H1 (cell line): ENCODE data around the gene FAM222B. TPM values are rescaled to one million over a fixed set of nuclear protein-coding genes. Genes with fewer than 3 reads are reported as not detected.

ENCODE experiments used
- CTCF ChIA-PET: fragments of 300-600 bp; sonication (Branson Sonifier 250); formaldehyde crosslinking; loops from one replicate; lab custom pipeline; 2021; ENCODE audit not compliant: partially characterized antibody; lab: Charles Lee
- POLR2A ChIA-PET: fragments of 300-600 bp; sonication (Branson Sonifier 250); formaldehyde crosslinking; loops from one replicate; lab custom pipeline; 2021; ENCODE audit warnings: inconsistent platforms; ENCODE audit not compliant: partially characterized antibody; lab: Charles Lee
- DNase-seq, 2 experiments: peaks; one replicate each; pipeline versions ENCODE4 v3.0.0 to v3.0.0-alpha.2; 2010 to 2022; ENCODE audit warnings: low spot score in 2 of 2, low read depth in 1 of 2, mixed read lengths in 1 of 2
- FAIRE-seq: peaks from 2 replicates; lab custom pipeline; 2011; peaks lifted over from hg19 to GRCh38; lab: Jason Lieb, UNC
- H2AFZ ChIP-seq: 2 replicates; pipeline ENCODE4 v1.8.1; 2012; ENCODE audit warnings: low read length, inconsistent platforms
- H2AK5ac ChIP-seq: 2 replicates; pipeline ENCODE4 v1.6.1; 2013; ENCODE audit warnings: low read depth, low read length
- H2BK120ac ChIP-seq: replicated peaks from 2 replicates; pipeline ENCODE3; 2013; ENCODE audit warnings: low read depth, low read length, inconsistent platforms
- H2BK12ac ChIP-seq: 2 replicates; pipeline ENCODE4 v1.6.1; 2013; ENCODE audit warnings: low read depth, low read length
- H2BK15ac ChIP-seq: 2 replicates; pipeline ENCODE4 v1.6.1; 2013; ENCODE audit warnings: low read length
- H2BK20ac ChIP-seq: 2 replicates; pipeline ENCODE4 v1.6.1; 2013; ENCODE audit warnings: low read length
- H2BK5ac ChIP-seq: 2 replicates; pipeline ENCODE4 v1.6.1; 2013; ENCODE audit warnings: low read depth, low read length
- H3K14ac ChIP-seq: 2 replicates; pipeline ENCODE4 v1.6.1; 2013; ENCODE audit warnings: inconsistent platforms; ENCODE audit not compliant: insufficient read length
- H3K18ac ChIP-seq: 2 replicates; pipeline ENCODE4 v1.6.1; 2013; ENCODE audit warnings: low read length; ENCODE audit errors: extremely low read depth
- H3K23ac ChIP-seq: 2 replicates; pipeline ENCODE4 v1.6.1; 2013; ENCODE audit warnings: inconsistent platforms; ENCODE audit not compliant: insufficient read length
- H3K23me2 ChIP-seq: 2 replicates; pipeline ENCODE4 v1.6.1; 2013; ENCODE audit warnings: low read depth, low read length
- H3K27ac ChIP-seq: 2 replicates; pipeline ENCODE4 v1.6.1; 2011; ENCODE audit warnings: low read depth, low read length, inconsistent platforms
- H3K27me3 ChIP-seq, 4 experiments: replicated peaks in 1 of 4; 1 replicate in 1 of 4; 2 replicates in 3 of 4; pipeline versions ENCODE4 v1.6.1 to v1.8.1; 2011 to 2013; ENCODE audit warnings: low read length in 3 of 4, mild to moderate bottlenecking in 3 of 4, inconsistent platforms in 2 of 4, mixed read lengths in 2 of 4, moderate library complexity in 1 of 4; ENCODE audit not compliant: control insufficient read depth in 3 of 4, insufficient read depth in 3 of 4; ENCODE audit errors: extremely low read depth in 1 of 4
- H3K36me3 ChIP-seq, 4 experiments: 2 replicates each; pipeline versions ENCODE4 v1.6.1 to v1.8.1; 2011 to 2013; ENCODE audit warnings: mild to moderate bottlenecking in 4 of 4, low read length in 3 of 4, moderate library complexity in 2 of 4, control low read depth in 1 of 4, inconsistent platforms in 1 of 4; ENCODE audit not compliant: insufficient read depth in 4 of 4, control insufficient read depth in 2 of 4
- H3K4ac ChIP-seq: replicated peaks from 2 replicates; pipeline ENCODE3; 2013; ENCODE audit warnings: low read length, low read depth, mixed read lengths, inconsistent platforms; ENCODE audit not compliant: insufficient read length
- H3K4me1 ChIP-seq, 4 experiments: replicated peaks in 1 of 4; 1 replicate in 1 of 4; 2 replicates in 3 of 4; pipeline versions ENCODE4 v1.6.1 to v1.8.1; 2011 to 2013; ENCODE audit warnings: low read length in 3 of 4, inconsistent platforms in 2 of 4, mixed read lengths in 1 of 4; ENCODE audit not compliant: insufficient read depth in 4 of 4, control insufficient read depth in 3 of 4
- H3K4me2 ChIP-seq, 2 experiments: 2 replicates each; pipeline versions ENCODE4 v1.6.1 to v1.8.1; 2011 to 2013; ENCODE audit warnings: low read depth in 2 of 2, low read length in 2 of 2, control low read depth in 1 of 2, inconsistent platforms in 1 of 2, mild to moderate bottlenecking in 1 of 2; ENCODE audit not compliant: insufficient read depth in 1 of 2
- H3K4me3 ChIP-seq, 4 experiments: fragments of 200-600, 300-600 bp in 1 of 4; sonication (generic), shearing (Covaris generic), sonication (Bioruptor Twin) in 1 of 4; 2 replicates each; pipeline versions ENCODE4 v1.5.1 to v1.8.1; 2011 to 2016; ENCODE audit warnings: low read length in 4 of 4, low read depth in 3 of 4, control low read depth in 2 of 4, inconsistent platforms in 2 of 4, mild to moderate bottlenecking in 2 of 4, mixed read lengths in 1 of 4, moderate library complexity in 1 of 4; ENCODE audit not compliant: insufficient read depth in 2 of 4; ENCODE audit errors: extremely low read depth in 1 of 4
- H3K56ac ChIP-seq: replicated peaks from 2 replicates; pipeline ENCODE3; 2013; ENCODE audit warnings: low read depth, mild to moderate bottlenecking, mixed read lengths, low read length, inconsistent platforms; ENCODE audit not compliant: insufficient read length
- H3K79me1 ChIP-seq: 2 replicates; pipeline ENCODE4 v1.6.1; 2013; ENCODE audit warnings: low read depth, low read length, control low read depth
- H3K79me2 ChIP-seq, 2 experiments: 2 replicates each; pipeline versions ENCODE4 v1.6.1 to v1.8.1; 2012 to 2013; ENCODE audit warnings: low read length in 2 of 2, mild to moderate bottlenecking in 2 of 2, inconsistent platforms in 1 of 2; ENCODE audit not compliant: insufficient read depth in 2 of 2, control insufficient read depth in 1 of 2
- H3K9ac ChIP-seq, 4 experiments: replicated peaks in 1 of 4; 1 replicate in 1 of 4; 2 replicates in 3 of 4; pipeline versions ENCODE4 v1.6.1 to v1.8.1; 2011 to 2013; ENCODE audit warnings: low read depth in 3 of 4, low read length in 3 of 4, control low read depth in 2 of 4, mild to moderate bottlenecking in 2 of 4, moderate library complexity in 2 of 4, inconsistent platforms in 1 of 4; ENCODE audit errors: extremely low read depth in 1 of 4
- H3K9me3 ChIP-seq, 2 experiments: 2 replicates each; pipeline versions ENCODE4 v1.6.1 to v1.8.1; 2012 to 2013; ENCODE audit warnings: mild to moderate bottlenecking in 2 of 2, moderate library complexity in 2 of 2, control low read depth in 1 of 2, inconsistent platforms in 1 of 2, low read depth in 1 of 2, low read length in 1 of 2, mixed read lengths in 1 of 2; ENCODE audit not compliant: insufficient read depth in 2 of 2
- H4K20me1 ChIP-seq, 2 experiments: replicated peaks in 1 of 2; 2 replicates each; pipeline versions ENCODE3 to v1.8.1; 2011 to 2013; ENCODE audit warnings: inconsistent platforms in 2 of 2, low read length in 2 of 2, mild to moderate bottlenecking in 1 of 2; ENCODE audit not compliant: insufficient read depth in 2 of 2, control insufficient read depth in 1 of 2
- H4K5ac ChIP-seq: 2 replicates; pipeline ENCODE4 v1.6.1; 2013; ENCODE audit warnings: low read length, low read depth, mixed read lengths, inconsistent platforms; ENCODE audit not compliant: insufficient read length
- H4K8ac ChIP-seq: 2 replicates; pipeline ENCODE4 v1.8.0; 2013; ENCODE audit warnings: mild to moderate bottlenecking, moderate library complexity, low read length, inconsistent platforms; ENCODE audit not compliant: insufficient read depth; ENCODE audit errors: extremely low read depth
- H4K91ac ChIP-seq: replicated peaks from 2 replicates; pipeline ENCODE3; 2013; ENCODE audit warnings: low read length, mixed read lengths, inconsistent platforms; ENCODE audit not compliant: insufficient read length
- CBX8 ChIP-seq: fragments of 300-800, 300-1000 bp; sonication (generic); IDR thresholded peaks from 2 replicates; pipeline ENCODE4 v1.7.1; 2016; ENCODE audit warnings: low read depth, low read length, borderline replicate concordance
- CHD1 ChIP-seq: IDR thresholded peaks from 2 replicates; pipeline ENCODE4 v1.6.1; 2012; ENCODE audit warnings: low read depth, low read length, improper control_type of control experiment
- CHD2 ChIP-seq: IDR thresholded peaks from 2 replicates; pipeline ENCODE4 v1.6.1; 2012; ENCODE audit warnings: low read length, improper control_type of control experiment
- CTBP2 ChIP-seq: IDR thresholded peaks from 2 replicates; pipeline ENCODE4 v1.7.0; 2011; ENCODE audit warnings: borderline replicate concordance, mild to moderate bottlenecking, moderate library complexity, mixed read lengths, low read length; ENCODE audit not compliant: insufficient read depth, insufficient read length
- EGR1 ChIP-seq: IDR thresholded peaks from 2 replicates; pipeline ENCODE4 v1.6.1; 2011; ENCODE audit warnings: low read depth, low read length, borderline replicate concordance
- KDM5A ChIP-seq: fragments of 200-600 bp; IDR thresholded peaks from 2 replicates; pipeline ENCODE4 v1.7.1; 2012; ENCODE audit warnings: mild to moderate bottlenecking, low read length, inconsistent platforms, mixed read lengths
- SAP30 ChIP-seq: fragments of 300-600 bp; sonication (generic); IDR thresholded peaks from 2 replicates; pipeline ENCODE4 v1.7.1; 2012; ENCODE audit warnings: low read length, moderate library complexity, mild to moderate bottlenecking, inconsistent platforms; ENCODE audit not compliant: insufficient read depth, insufficient replicate concordance
- SP2 ChIP-seq: IDR thresholded peaks from 2 replicates; pipeline ENCODE4 v1.6.1; 2012; ENCODE audit warnings: mild to moderate bottlenecking, low read length, inconsistent platforms
- TAF7 ChIP-seq: optimal IDR thresholded peaks from 2 replicates; pipeline ENCODE3; 2011; ENCODE audit warnings: low read depth, mild to moderate bottlenecking, inconsistent platforms, low read length, moderate library complexity, borderline replicate concordance
- WGBS, 2 experiments: shearing (Covaris generic) in 1 of 2; methylation state at CpG; one replicate each; pipeline versions ENCODE4 v1.1.6 to v1.1.7; 2013 to 2015; ENCODE audit warnings: low lambda C conversion rate in 2 of 2, mixed read lengths in 2 of 2, inconsistent platforms in 1 of 2, low coverage in 1 of 2, missing lambda C conversion rate in 1 of 2; ENCODE audit not compliant: insufficient replicate concordance in 2 of 2, insufficient coverage in 1 of 2, insufficient read length in 1 of 2; ENCODE audit errors: extremely low coverage in 1 of 2, missing lambda C conversion rate in 1 of 2; 5-methylcytosine and 5-hydroxymethylcytosine counted together
- polyA plus RNA-seq, 7 experiments: library from polyadenylated mRNA; depleted of rRNA in 3 of 7; stranded (reverse) in 5 of 7; unstranded in 2 of 7; fragments of >200 nt in 5 of 7; fragments of 200-250 nt in 2 of 7; gene quantifications; 1 replicate in 5 of 7; 2 replicates in 1 of 7; 4 replicates in 1 of 7; pipeline versions ENCODE4 v1.2.1 to v1.2.3, GENCODE V29; 2011 to 2013; ENCODE audit warnings: missing spikeins in 2 of 7, mixed read lengths in 2 of 7
- total RNA-seq: library from RNA; stranded (reverse); fragmentation: NEBNext Ultra II Directional; extraction: Animal tissue kit (Norgen Biotek cat#: 25700); gene quantifications from 2 replicates; pipeline ENCODE4 v1.2.1, GENCODE V29; 2021
- TF ChIP-seq, protein P1 (sequence below): IDR thresholded peaks from 2 replicates; pipeline ENCODE4 v1.6.1; 2011; ENCODE audit warnings: low read length, improper control_type of control experiment
- TF ChIP-seq, protein P2 (sequence below): IDR thresholded peaks from 2 replicates; pipeline ENCODE4 v1.6.1; 2012; ENCODE audit warnings: inconsistent platforms

FAM222B gene
- total and polyA plus RNA-seq, 2 of the 8 experiments (the other 6 are each of a cell fraction or from before 2014, with no cell fraction given) = 42.1 to 81.7 TPM

DNA sequence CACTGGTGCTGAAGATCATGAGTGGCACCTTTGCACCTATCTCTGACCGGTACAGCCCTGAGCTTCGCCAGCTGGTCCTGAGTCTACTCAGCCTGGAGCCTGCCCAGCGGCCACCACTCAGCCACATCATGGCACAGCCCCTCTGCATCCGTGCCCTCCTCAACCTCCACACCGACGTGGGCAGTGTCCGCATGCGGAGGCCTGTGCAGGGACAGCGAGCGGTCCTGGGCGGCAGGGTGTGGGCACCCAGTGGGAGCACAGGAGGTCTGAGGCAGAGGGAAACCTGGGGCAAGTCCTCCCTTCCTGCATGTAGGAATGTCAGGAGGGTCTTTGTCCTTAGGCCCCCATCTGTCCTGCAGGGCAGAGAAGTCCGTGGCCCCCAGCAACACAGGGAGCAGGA, 105.3 kb downstream of the FAM222B start:
- TF ChIP-seq CHD2 (no peak), CHD1 (no peak), CTBP2 (no peak), KDM5A (no peak), SAP30 (no peak), CBX8 (no peak), TAF7 (no peak), EGR1 (no peak), SP2 (no peak)
- TF ChIP-seq, protein P1, sequence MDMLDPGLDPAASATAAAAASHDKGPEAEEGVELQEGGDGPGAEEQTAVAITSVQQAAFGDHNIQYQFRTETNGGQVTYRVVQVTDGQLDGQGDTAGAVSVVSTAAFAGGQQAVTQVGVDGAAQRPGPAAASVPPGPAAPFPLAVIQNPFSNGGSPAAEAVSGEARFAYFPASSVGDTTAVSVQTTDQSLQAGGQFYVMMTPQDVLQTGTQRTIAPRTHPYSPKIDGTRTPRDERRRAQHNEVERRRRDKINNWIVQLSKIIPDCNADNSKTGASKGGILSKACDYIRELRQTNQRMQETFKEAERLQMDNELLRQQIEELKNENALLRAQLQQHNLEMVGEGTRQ = no peak
- TF ChIP-seq, protein P2, sequence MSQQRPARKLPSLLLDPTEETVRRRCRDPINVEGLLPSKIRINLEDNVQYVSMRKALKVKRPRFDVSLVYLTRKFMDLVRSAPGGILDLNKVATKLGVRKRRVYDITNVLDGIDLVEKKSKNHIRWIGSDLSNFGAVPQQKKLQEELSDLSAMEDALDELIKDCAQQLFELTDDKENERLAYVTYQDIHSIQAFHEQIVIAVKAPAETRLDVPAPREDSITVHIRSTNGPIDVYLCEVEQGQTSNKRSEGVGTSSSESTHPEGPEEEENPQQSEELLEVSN = no peak
- H2BK120ac ChIP-seq = no peak overlapping the region
- no peak overlapping the region for H3K56ac ChIP-seq
- H4K8ac ChIP-seq = peak overlapping the region; percentile 41; the same call in 1 of the 2 replicates
- no peaks in the 10 kb centered on the region; a peak in 1 of 7 replicates for H3K4me1 ChIP-seq
- no peak overlapping the region for H3K4ac ChIP-seq
- H4K20me1 ChIP-seq = peaks cover 0 to 5% of the 10 kb centered on the region in 2 experiments
- H3K23ac ChIP-seq = no peak overlapping the region
- no peak overlapping the region for H2BK5ac ChIP-seq
- H3K27ac ChIP-seq = no peak overlapping the region
- peaks cover 9 to 17% (median 13%) of the 10 kb centered on the region in 4 experiments; a peak in 7 of 8 replicates for H3K36me3 ChIP-seq
- H3K18ac ChIP-seq = no peak overlapping the region
- H2BK20ac ChIP-seq = no peak overlapping the region
- H2BK15ac ChIP-seq = no peak overlapping the region
- FAIRE-seq (no peak), DNase-seq (no peak)
- WGBS, 2 experiments = 89% methylated on average over 12 of the region's 12 CpGs; no CpG with 5 or more reads in 1 of the 2 experiments
- no peak overlapping the region for H2BK12ac ChIP-seq
- no peak overlapping the region for H3K4me3 ChIP-seq
- ChIA-PET CTCF (no interaction called here), POLR2A (no interaction called here)
- H3K79me2 ChIP-seq = no peaks in the 10 kb centered on the region
- no peak overlapping the region for H2AFZ ChIP-seq
- no peaks in the 10 kb centered on the region for H3K27me3 ChIP-seq
- H3K23me2 ChIP-seq = no peaks in the 10 kb centered on the region
- no peak overlapping the region for H4K5ac ChIP-seq
- H3K9ac ChIP-seq = no peak overlapping the region
- H2AK5ac ChIP-seq = no peak overlapping the region
- peaks cover 2% of the 10 kb centered on the region; the same call in 1 of the 2 replicates for H3K79me1 ChIP-seq
- H3K9me3 ChIP-seq = no peaks in the 10 kb centered on the region
- H3K14ac ChIP-seq = no peak overlapping the region
- no peak overlapping the region for H4K91ac ChIP-seq
- H3K4me2 ChIP-seq = no peak overlapping the region
